ENCODE measurements around the gene ZNF638. TPM values are rescaled to one million over a fixed set of nuclear protein-coding genes. Genes with fewer than 3 reads are reported as not detected.
"Not testable (repeated sequence)": the region's sequence is repeated elsewhere in the genome, so short reads cannot be mapped to it uniquely, and the experiment has no call there.

The ZNF638 gene
- total RNA-seq, 1 experiment from 2014 or later: 108 TPM

DNA sequence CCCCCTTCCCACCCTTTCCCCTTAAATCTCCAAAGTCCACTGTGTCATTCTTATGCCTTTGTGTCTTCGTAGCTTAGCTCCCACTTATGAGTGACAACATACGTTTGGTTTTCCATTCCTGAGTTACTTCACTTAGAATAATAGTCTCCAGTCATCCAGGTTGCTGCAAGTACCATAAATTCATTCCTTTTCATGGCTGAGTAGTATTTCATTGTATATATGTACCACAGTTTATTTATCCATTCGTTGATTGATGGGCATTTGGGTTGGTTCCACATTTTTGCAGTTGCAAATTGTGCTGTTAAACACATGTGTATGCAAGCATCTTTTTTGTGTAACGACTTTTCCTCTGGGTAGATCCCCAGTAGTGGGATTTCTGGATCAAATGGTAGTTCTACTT lies 14.5 kb upstream of the ZNF638 start (continued):
- TF ChIP-seq, protein P1, sequence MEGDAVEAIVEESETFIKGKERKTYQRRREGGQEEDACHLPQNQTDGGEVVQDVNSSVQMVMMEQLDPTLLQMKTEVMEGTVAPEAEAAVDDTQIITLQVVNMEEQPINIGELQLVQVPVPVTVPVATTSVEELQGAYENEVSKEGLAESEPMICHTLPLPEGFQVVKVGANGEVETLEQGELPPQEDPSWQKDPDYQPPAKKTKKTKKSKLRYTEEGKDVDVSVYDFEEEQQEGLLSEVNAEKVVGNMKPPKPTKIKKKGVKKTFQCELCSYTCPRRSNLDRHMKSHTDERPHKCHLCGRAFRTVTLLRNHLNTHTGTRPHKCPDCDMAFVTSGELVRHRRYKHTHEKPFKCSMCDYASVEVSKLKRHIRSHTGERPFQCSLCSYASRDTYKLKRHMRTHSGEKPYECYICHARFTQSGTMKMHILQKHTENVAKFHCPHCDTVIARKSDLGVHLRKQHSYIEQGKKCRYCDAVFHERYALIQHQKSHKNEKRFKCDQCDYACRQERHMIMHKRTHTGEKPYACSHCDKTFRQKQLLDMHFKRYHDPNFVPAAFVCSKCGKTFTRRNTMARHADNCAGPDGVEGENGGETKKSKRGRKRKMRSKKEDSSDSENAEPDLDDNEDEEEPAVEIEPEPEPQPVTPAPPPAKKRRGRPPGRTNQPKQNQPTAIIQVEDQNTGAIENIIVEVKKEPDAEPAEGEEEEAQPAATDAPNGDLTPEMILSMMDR (IDR thresholded peaks at IDR 0.05 in 2 of 3, conservative IDR thresholded peaks at IDR 0.05 in 1 of 3; ENCODE audit: borderline replicate concordance in 1 of 3, insufficient read depth in 1 of 3, low read depth in 2 of 3, low read length in 2 of 3): no peak
- TF ChIP-seq CBX3 (IDR thresholded peaks at IDR 0.05; ENCODE audit: low read depth): no peak
- no peak for TF ChIP-seq ELF1 (IDR thresholded peaks at IDR 0.05; ENCODE audit: borderline replicate concordance, low read depth)
- no peak for TF ChIP-seq SIN3A (IDR thresholded peaks at IDR 0.05; ENCODE audit: low read depth)
- no peak for TF ChIP-seq YY1 (IDR thresholded peaks at IDR 0.05; ENCODE audit: extremely low read depth, insufficient replicate concordance, low read depth, low read length)
- TF ChIP-seq EGR1 (IDR thresholded peaks at IDR 0.05; ENCODE audit: low read depth): no peak
- TF ChIP-seq, protein P2, sequence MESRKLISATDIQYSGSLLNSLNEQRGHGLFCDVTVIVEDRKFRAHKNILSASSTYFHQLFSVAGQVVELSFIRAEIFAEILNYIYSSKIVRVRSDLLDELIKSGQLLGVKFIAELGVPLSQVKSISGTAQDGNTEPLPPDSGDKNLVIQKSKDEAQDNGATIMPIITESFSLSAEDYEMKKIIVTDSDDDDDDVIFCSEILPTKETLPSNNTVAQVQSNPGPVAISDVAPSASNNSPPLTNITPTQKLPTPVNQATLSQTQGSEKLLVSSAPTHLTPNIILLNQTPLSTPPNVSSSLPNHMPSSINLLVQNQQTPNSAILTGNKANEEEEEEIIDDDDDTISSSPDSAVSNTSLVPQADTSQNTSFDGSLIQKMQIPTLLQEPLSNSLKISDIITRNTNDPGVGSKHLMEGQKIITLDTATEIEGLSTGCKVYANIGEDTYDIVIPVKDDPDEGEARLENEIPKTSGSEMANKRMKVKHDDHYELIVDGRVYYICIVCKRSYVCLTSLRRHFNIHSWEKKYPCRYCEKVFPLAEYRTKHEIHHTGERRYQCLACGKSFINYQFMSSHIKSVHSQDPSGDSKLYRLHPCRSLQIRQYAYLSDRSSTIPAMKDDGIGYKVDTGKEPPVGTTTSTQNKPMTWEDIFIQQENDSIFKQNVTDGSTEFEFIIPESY (IDR thresholded peaks at IDR 0.05; ENCODE audit: extremely low read depth, insufficient replicate concordance, low read length): no peak
- no peak for TF ChIP-seq SP1 (IDR thresholded peaks at IDR 0.05; ENCODE audit: low read depth)
- no peak for TF ChIP-seq RAD21 (IDR thresholded peaks at IDR 0.05; ENCODE audit: low read depth)
- TF ChIP-seq CEBPB (IDR thresholded peaks at IDR 0.05; ENCODE audit: low read depth): no peak

DNA sequence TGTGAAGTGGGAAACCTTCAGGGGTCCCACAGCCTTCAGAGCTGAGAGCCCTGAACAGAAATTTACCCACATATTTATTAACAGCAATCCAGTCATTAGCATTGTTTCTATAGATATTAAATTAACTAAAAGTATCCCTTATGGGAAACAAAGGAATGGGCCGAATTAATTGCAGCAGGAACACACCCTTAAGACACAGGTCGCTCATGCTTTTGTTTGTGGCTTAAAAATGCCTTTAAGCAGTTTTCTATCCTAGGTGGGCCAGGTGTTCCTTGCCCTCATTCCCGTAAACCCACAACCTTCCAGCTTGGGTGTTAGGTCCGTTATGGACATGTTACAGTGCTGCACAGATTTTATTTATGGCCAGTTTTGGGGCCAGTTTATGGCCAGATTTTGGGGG lies 13.7 kb upstream of the ZNF638 start:
- H3K36me3 ChIP-seq (ENCODE audit: control insufficient read depth in 1 of 2, insufficient read depth in 2 of 2, low read length in 2 of 2); H3K4me2 ChIP-seq (ENCODE audit: low read length); H3K9ac ChIP-seq (ENCODE audit: low read length); RAD21 ChIA-PET (ENCODE audit: low non-redundant PET in 1 of 2, low total read pairs in 2 of 2, uncharacterized antibody in 2 of 2, unreplicated experiment in 2 of 2); H3K9me2 ChIP-seq (ENCODE audit: insufficient read depth); H3K4me3 ChIP-seq (replicated peaks in 1 of 2; ENCODE audit: low read depth in 1 of 2, low read length in 2 of 2); H3K27ac ChIP-seq (ENCODE audit: low read depth, low read length); POLR2A ChIA-PET; H4K20me1 ChIP-seq (ENCODE audit: insufficient read depth); ATAC-seq; H3K4me1 ChIP-seq (ENCODE audit: control insufficient read depth in 1 of 2, insufficient read depth in 2 of 2, low read length in 2 of 2); H3K9me3 ChIP-seq (ENCODE audit: control insufficient read depth in 1 of 2, insufficient read depth in 1 of 2, low read depth in 1 of 2, low read length in 2 of 2); DNase-seq (ENCODE audit: low read depth, low spot score); H3K27me3 ChIP-seq (ENCODE audit: insufficient read depth, low read length); intact Hi-C loops (cut with micrococcal nuclease); H2AFZ ChIP-seq (ENCODE audit: low read depth, low read length, poor library complexity, severe bottlenecking); BruUV-seq (replicated peaks): not testable (repeated sequence)
- TF ChIP-seq CBX3 (IDR thresholded peaks at IDR 0.05; ENCODE audit: low read depth): 0 out of 2 replicates have a peak, but pooled peaks have one; percentile 20
- peaks cover 24% of the 10 kb centered on the region for H3K79me2 ChIP-seq (ENCODE audit: insufficient read depth, low read length)
- CTCF ChIA-PET: interaction anchor here (1.0 kb wide), 1 partner anchor 14 kb away, joined by 3 read pairs; the partner anchor contains the start of gene ZNF638
